GDM1 (cell line): ENCODE measurements around the gene GGA3.
"Not testable (repeated sequence)": the region's sequence is repeated elsewhere in the genome, so short reads cannot be mapped to it uniquely, and the experiment has no call there.

Experiments
- DNase-seq: peaks from one replicate; lab custom pipeline; 2025; lab: John Stamatoyannopoulos, UW

The GGA3 gene

GRCh38 chr17:75218131-75218530 is 43.3 kb downstream of the GGA3 start:
- no peak for DNase-seq

- no peak for DNase-seq
Measured at GRCh38 chr17:75209061-75209460, 52.3 kb downstream of the GGA3 start.

- no peak for DNase-seq
Measured at GRCh38 chr17:75208161-75208560, 53.2 kb downstream of the GGA3 start.

GRCh38 chr17:75207760-75208159 is 53.6 kb downstream of the GGA3 start:
- DNase-seq = no peak

GRCh38 chr17:75207050-75207407 is 54.4 kb downstream of the GGA3 start:
- DNase-seq = not testable (repeated sequence)

GRCh38 chr17:75205793-75206163 is 55.6 kb downstream of the GGA3 start:
- DNase-seq = no peak

GRCh38 chr17:75205037-75205792 is 56.2 kb downstream of the GGA3 start, which contains the start of gene NUP85:
NUP85 (plus strand) TSS chr17:75205679; CDS start chr17:75205762, 83 bp downstream.
- DNase-seq = peak; percentile 93

GRCh38 chr17:75199886-75200618 is 61.4 kb downstream of the GGA3 start:
- DNase-seq = no peak

- DNase-seq = no peak
Measured at GRCh38 chr17:75194879-75195278, 66.5 kb downstream of the GGA3 start.

- DNase-seq = no peak
Measured at GRCh38 chr17:75191584-75191983, 69.8 kb downstream of the GGA3 start.

- no peak for DNase-seq
Measured at GRCh38 chr17:75188614-75189013, 72.8 kb downstream of the GGA3 start.
